ENCODE data around the gene PRDM16.

Gene PRDM16

DNA sequence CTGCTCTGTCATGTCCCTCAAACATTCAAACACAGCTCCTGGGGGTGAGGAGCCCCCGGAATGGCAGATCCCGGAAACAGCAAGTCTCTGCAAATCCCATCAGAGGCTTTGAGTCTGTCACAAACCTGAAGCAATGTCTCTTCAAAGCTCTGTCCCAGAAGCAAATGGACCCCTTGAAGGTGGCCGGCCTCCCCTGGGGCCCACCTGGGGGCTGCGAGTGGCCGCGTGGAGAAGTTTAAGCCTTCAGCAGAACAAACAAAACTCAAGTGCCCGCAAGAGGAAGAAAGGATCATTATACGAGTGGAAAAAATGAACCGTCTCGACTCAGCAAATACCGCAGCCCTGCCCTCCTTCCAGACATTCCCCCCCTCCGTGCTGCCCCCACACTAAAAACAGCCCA is 53.3 kb downstream of the PRDM16 start:
- no peak for DNase-seq (ENCODE audit: low read depth, low spot score)

DNA sequence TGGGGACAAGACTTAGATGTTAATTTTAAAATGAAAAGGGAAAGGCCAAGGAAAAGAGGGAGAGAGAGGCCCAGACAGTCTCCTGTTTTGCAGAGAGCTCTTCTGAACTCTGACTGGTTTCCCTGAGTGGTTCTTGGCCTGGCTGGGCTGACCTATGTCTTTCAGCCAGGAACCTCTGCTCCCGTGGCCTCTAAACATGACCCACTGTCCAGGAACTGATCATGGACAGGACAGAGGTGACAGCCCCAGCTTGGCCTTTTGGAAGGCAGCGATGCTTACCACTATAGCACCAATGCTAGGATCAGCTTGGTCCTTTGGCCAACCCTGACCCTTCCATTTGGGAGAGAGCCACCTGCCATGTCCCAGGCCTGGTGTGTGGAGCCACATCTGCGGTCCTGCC is 55.2 kb downstream of the PRDM16 start:
- no peak for DNase-seq (ENCODE audit: low read depth, low spot score)

GRCh38 chr1:3125078-3125477 is 56.1 kb downstream of the PRDM16 start:
- DNase-seq (ENCODE audit: low read depth, low spot score), result no peak

GRCh38 chr1:3125546-3126368 is 56.8 kb downstream of the PRDM16 start:
- no peak for DNase-seq (ENCODE audit: low read depth, low spot score)

DNA sequence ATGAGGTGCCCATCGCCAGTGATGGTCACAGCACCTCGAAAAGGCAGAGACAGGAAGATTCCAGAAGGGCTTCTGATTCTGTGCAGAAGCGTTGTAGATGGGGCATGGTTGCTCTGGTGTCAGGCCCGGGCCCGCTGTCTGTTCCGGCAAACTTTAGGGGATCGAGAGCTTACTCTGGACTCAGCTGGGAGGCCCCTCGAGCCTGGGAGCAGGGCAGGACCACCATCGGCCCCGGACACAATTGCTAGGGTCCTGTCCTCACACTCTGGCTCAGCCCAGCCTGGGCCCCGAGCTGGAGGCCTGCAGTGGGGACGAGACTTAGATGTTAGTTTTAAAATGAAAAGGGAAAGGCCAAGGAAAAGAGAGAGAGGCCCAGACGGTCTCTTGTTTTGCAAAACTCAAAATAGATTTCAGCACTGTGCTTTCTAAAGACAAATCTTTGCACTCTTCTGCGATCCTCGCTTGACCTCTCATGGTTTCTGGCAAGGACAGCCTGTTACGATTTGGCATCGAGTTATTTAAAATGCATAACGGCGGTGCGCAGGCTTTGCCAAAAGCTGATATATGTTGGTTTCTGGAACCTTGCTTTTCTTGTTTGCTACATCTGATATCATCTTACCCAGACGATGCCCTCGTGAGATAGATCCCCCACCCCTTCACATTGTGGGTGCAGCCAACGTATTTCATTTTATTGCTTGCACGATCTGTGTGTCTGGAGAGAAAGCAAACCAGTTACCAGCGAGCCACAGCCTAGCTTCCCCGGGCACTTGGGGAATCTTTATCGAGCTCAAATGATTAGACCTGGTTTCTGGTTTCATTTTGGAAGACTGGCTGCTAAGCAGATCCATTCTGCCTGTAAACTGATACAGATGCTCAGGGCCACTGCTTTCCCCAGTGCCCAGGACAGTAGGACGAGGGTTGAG is 58.0 kb downstream of the PRDM16 start:
- no peak for DNase-seq (ENCODE audit: low read depth, low spot score)

DNA sequence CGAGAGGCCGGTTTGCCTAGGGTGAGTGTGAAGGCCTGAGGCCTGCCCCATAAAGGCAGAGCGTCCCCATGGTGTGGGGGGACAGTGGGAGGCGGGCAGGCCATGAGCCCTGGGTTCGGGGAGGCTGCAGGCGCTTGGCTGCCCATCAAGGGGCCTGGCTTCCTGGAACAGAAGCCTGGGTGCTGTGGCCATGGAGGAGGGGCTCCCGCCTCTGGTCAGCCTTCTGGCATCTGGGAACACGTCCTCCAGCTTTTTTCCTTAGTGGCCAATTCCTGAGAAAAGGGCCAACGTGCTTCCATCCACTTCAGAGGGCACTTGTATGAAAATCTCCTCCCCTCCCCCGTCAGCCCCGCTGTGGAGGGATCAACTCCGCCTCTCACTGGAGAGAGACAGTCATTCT is 58.7 kb downstream of the PRDM16 start:
- DNase-seq (ENCODE audit: low read depth, low spot score), result no peak

- no peak for DNase-seq (ENCODE audit: low read depth, low spot score)
Measured at GRCh38 chr1:3128431-3129132, 59.6 kb downstream of the PRDM16 start.

DNA sequence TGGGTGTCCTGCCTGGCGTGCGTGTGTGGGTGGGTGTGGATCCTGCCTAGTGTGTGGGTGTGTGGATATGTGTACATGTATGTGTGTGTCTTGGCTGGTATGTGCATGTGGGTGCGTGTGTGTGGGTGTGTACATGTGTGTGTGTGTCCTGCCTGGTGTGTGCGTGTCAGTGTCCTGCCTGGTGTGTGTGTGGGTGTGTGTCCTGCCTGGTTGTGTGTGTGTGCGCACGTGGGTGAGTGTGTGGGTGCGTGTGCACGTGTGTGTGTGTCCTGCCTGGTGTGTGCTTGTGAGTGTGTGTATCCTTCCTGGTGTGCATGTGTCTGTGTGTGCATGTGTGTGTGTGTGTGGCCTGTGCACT is 60.1 kb downstream of the PRDM16 start:
- no peak for DNase-seq (ENCODE audit: low read depth, low spot score)

DNA sequence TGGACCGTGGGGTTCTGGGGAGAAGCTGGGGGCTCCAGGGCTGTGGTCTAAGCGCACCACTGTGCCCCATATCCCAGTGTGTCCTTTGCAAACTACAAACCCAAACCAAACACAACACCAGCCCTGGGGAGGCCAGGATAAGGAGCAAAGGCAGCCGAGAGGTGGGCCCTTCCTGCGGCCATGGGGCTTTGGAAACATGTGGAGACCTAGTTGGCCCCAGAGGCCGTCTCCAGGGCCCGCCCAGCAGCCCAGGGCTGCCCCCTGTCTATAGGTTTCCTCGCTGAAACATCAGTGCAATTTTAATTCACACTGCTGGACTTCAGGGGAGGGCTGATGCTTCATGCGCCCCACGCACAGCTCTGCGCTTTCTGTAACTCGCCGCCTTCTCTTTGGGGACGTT is 61.3 kb downstream of the PRDM16 start:
- DNase-seq (ENCODE audit: low read depth, low spot score), result no peak

DNA sequence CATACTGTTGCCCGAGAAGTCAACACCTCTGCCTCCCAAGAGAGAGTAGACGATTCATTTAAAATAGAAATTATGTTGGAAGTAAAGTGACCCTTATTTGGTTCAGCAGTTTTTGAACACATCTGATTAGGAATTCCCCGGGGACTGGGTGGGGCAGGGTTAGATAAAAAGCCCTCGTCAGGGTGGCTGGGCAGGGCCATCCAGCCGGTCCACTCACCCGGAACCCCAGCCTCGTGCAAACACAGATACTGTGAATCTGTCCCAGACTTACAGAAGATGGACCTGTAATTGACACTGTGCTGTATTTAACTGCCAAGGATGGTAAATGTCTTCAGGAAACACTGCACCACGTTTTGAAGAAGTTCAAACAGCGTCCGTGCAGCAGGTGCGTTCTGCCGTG is 63.7 kb downstream of the PRDM16 start:
- no peak for DNase-seq (ENCODE audit: low read depth, low spot score)

DNA sequence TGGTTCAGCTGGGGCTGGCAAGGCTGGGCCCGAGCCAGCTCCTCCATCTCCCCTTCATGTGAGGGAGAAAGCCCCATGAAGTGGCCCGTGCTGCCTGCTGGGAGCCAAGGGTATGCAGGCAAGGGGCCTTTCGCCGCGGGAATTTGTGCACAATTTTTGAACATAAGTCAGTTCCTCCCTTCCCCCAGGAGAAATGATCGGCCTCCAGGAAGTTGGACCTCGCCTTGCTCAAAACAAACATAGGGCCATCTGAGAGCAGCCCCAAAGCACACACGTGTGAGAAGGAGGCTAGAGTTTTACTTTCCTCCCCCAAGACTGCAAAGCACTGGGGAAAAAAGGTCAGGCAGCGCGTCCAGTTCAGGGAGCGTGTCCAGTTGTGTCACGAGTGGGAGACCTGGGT is 64.7 kb downstream of the PRDM16 start:
- DNase-seq (ENCODE audit: low read depth, low spot score), result no peak

GRCh38 chr1:3134381-3135072 is 65.5 kb downstream of the PRDM16 start:
- DNase-seq (ENCODE audit: low read depth, low spot score), result no peak

GRCh38 chr1:3135073-3135702 is 66.2 kb downstream of the PRDM16 start:
- DNase-seq (ENCODE audit: low read depth, low spot score), result no peak

DNA sequence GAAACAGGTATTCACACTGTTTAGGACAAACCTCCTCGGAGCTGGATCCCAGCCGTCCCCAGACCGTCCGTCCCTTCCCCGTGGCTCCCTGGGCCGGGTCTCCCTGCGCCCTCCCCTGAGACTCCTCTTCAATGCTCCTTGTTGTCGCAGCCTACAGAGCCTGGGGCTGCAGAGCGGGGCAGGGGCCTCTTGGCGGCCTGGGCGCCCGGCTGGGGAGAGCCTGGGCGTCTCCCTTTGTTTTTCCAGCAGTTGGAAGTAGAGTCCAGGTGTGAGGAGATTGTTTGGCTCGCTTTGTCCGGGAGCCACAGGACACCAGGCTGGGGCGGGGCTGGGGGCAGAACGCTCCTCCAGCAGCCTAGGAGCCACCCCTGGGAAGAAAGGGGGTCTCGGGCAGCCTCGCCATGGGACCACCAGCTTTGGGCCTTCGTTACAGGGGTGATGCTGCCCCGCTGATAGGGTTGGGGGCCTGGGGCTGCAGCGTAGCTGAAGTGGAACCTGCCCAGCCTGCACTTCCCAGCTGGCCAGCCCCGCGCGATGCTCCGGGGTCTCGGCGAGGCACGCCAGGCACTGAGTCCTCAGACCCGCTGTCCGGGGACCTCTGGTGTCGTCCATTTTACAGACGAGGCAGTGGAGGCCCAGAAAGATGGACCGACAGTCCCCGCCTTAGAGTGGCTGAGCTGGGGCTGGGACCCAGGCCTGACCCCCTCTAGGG is 66.9 kb downstream of the PRDM16 start:
- no peak for DNase-seq (ENCODE audit: low read depth, low spot score)

GRCh38 chr1:3136532-3136931 is 67.5 kb downstream of the PRDM16 start:
- DNase-seq (ENCODE audit: low read depth, low spot score), result no peak

- DNase-seq (ENCODE audit: low read depth, low spot score), result no peak
Measured at GRCh38 chr1:3137111-3138100, 68.4 kb downstream of the PRDM16 start.

GRCh38 chr1:3138623-3139151 is 69.7 kb downstream of the PRDM16 start:
- no peak for DNase-seq (ENCODE audit: low read depth, low spot score)

- no peak for DNase-seq (ENCODE audit: low read depth, low spot score)
Measured at GRCh38 chr1:3139451-3139852, 70.4 kb downstream of the PRDM16 start.

DNA sequence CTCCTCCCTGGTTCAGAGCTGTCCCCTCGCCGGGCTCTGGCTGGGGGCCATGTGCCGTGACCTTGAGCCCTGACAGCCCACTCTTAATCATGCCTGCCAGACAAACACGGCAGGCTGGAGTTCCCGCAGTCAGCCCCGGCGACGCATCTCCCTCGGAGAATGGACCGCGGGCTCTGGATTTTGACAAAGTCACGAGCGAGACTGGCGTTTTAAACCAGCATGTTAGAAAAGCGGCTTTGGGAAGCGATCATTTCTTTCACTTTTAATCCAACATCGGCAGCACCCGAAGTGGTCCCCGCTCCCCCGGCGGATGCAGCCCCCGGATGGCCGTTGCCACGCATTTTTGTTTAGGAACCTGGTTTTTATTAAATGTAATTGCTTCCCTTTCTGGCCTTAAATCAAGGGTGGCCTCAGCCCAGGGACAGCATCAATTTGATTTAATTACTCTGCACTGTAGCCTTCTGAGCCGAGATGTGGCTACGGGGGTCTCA is 70.9 kb downstream of the PRDM16 start:
- no peak for DNase-seq (ENCODE audit: low read depth, low spot score)
